GM18505 (cell line): ENCODE measurements around the gene CC2D1A.
"Not testable (repeated sequence)": the region's sequence is repeated elsewhere in the genome, so short reads cannot be mapped to it uniquely, and the experiment has no call there.

Experiments
- ATAC-seq: cut with Tn5 transposase; IDR thresholded peaks from one replicate; pipeline ENCODE4 v1.9.1; 2021; ENCODE audit not compliant: unreplicated experiment
- POLR2A ChIP-seq: IDR thresholded peaks from 4 replicates; pipeline ENCODE4 v1.6.1; 2011; ENCODE audit warnings: borderline replicate concordance; ENCODE audit not compliant: insufficient read depth, insufficient read length; ENCODE audit errors: extremely low read depth

The CC2D1A gene

DNA sequence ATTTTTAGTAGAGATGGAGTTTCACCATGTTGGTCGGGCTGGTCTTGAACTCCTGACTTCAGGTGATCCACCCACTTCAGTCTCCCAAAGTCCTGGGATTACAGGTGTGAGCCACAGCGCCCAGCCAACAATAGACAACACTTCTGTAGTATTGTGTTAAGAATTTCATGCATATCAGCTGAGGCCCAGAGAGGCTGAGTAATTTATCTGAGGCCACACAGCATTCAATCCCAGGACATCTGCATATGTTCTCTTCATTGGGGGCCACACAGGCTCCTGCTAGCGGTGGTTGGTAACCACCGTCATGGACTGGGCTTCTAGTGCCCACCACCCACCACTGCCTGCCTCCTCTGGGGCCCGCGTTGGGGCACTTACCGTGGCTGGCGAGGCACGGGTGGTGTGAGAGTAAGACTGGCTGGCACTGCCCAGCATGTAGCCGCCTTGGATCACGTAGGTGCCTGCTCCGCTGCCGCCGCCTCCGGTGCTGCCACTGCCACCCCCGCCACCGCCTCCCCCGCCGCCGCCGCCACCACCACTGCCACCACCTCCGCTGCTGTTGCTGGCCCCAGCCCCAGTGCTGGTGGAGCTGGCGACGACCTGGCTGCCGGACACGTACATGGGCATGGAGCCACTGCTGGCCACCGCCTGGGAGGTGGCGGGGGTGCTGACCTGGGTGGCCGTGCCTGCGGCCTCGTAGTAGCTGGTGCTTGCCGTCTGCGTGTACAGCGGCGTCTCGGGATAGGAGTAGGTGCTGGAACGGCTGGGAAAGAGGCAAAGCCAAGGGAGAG lies 66.6 kb downstream of the CC2D1A start:
- no peak for TF ChIP-seq POLR2A
- no peak for ATAC-seq

DNA sequence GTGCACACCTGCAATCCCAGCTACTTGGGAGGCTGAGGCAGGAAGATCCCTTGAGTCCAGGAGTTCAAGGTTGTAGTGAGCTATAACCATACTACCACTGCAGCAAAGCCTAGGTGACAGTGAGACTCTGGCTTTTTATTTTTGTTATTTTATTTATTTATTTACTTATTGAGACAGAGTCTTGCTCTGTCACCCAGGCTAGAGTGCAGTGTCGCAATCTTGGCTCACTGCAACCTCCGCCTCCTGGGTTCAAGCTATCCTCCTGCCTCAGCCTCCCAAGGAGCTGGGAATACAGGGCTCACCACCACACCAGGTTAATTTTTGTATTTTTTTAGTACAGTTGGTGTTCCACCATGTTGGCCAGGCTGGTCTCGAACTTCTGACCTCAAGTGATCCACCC lies 67.5 kb downstream of the CC2D1A start:
- not testable (repeated sequence) for ATAC-seq

DNA sequence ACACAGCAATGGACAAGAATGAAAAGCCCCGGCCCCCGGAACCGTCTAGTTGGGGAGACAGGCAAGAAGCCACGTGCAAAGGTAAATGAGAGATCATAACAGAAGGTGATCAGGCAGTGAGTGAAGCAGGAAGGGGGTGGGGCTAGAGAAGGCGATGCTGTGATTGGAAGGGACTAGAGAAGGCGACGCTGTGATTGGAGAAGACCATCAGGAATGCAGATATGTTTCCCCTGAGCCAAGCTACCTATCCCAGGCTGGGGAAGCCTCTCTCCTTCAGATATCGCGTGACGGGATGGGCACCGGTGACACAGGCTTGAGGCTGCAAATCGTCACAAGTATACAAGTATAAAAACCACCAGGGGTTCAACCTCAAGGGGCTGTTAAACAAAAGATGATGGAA lies 68.1 kb downstream of the CC2D1A start:
- ATAC-seq = no peak
- TF ChIP-seq POLR2A = no peak

DNA sequence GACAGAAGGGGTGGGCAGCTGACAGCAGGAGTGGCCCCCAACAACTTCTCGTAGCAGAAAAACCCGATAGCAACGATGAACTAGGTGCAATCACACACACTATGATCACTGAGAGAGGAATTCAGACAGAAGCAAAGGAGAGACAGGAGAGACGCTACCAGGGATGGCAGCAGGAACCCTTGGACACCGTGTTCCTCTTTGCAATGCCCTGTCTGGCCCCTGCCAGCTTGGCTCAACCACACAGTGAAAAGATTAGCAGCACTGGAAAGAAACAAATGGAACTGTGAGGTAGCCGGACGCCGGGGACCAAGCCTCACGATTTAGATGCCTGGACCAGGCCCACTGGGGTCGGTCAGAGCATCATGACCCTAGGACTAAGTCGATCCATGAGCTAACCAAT lies 69.9 kb downstream of the CC2D1A start:
- no peak for ATAC-seq
- no peak for TF ChIP-seq POLR2A

DNA sequence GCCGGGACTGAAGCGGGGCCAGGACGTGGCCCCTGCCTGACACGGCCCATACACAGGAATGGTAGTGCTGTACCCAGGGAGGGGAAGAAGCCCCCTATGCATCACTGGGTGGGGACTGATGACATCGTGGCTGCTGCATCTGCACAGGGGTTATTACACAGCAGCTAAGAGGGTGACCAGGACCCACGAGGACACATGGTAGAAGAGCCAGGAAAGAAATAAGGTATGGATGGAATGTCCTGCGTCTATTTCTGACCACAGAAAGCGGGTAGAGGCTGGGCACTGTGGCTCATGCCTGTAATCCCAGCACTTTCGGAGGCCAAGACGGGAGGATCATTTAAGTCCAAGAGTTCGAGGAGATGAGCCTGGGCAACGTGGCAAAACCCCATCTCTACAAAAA lies 70.4 kb downstream of the CC2D1A start:
- no peak for TF ChIP-seq POLR2A
- ATAC-seq = no peak

DNA sequence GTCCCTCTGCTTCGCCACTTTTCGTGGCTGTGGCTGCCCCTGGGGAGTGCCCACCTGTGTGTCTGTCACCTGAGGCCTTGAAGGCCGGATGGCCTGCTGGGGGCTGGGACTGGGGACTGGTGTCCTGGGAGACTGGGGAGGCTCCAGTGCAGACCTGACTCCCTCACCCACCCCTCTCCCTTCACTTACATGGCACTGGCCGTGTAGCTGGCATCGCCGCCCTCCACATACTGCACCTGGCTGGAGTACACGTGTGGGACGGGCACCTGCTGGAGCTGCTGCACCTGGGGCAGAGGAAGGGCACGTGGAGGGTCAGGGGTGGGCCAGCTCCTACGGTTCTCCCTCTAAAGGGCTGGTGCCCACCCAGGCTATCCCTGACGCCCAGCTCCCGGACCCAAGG lies 71.8 kb downstream of the CC2D1A start:
- TF ChIP-seq POLR2A = no peak

DNA sequence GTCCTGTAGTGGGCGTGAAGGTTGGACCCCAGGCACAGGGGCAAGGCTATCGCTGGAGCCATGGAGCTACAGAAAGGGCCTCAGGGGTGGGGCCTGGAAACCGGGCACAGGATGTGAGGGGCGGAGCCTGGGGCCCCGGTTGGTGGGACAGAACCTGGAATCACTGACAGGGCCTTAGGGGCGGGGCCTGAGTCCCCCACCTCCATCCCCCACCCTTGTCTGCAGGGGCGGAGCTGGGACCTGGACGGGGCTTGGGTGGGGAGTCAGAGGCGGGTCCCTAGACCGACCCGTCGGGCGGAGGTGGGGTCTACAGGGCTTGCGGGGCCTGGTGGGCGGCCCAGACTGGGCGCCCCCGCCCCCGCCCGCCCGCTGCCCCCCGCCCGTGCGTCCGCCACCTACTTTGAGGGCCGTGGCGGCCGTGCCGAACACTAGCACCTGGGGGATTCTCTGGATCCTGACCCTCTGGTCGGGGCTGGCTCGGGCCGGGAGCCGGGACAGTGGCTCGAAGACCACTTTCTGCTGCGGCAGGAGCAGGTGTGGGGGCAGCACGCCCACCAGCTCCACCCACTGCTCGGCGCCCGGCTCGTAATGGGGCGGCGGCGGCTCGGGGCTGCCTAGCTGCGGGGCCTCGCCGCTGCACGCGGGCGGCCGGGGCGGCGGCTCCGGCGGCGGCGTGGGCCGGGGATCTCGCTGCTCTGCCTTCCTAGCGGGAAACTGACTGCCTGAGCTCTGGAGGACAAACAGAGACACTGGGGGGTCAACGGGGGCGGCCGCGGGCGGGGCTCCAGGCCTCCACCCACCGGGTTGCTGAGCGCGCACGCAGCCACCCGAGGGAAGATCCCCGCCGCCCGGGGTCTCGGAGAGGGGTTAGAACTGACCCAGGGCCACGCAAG lies 72.6 kb downstream of the CC2D1A start:
- no peak for ATAC-seq
- TF ChIP-seq POLR2A = no peak

More for the DNA sequence above, 71.8 kb downstream of the CC2D1A start:
- ATAC-seq = no peak

DNA sequence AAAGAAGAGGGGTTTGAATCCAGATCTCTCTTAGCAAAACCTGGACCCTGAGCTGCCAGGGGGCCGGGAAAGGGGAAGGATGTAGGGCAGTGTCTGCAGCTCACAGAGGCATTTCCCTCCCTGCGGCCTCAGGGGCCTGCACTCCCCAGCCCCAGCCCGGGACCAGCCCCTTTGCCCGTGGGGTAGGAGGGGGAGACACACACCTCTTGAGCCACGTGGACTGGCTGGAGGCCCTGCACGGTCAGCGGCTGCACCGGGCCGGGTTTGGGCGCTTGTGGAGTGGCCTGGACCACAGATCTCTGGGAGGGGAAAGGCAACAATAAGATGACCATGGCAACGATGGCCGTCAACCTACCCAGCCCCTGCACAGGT lies 73.2 kb downstream of the CC2D1A start:
- TF ChIP-seq POLR2A = no peak
- ATAC-seq = no peak

DNA sequence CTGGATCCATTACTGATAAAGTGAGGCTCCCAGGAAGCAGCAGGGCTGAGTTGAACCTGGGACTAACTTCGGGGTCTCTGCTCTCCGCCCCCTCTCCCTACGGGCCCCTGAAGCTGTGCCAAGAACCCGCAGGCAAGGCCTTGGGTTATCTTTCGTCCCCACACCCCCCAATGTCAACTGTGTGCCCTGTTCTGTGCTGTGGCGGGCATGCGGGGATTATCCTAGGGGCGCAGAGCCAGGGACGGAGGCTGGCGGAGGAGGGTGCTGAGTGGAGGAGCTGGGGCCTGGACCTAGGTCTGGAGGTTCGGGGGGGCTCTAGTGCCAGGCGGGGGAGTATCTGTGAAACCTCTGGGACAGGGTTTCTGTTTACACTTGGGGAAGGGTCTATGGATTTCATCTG lies 73.7 kb downstream of the CC2D1A start:
- ATAC-seq = no peak
- TF ChIP-seq POLR2A = no peak

DNA sequence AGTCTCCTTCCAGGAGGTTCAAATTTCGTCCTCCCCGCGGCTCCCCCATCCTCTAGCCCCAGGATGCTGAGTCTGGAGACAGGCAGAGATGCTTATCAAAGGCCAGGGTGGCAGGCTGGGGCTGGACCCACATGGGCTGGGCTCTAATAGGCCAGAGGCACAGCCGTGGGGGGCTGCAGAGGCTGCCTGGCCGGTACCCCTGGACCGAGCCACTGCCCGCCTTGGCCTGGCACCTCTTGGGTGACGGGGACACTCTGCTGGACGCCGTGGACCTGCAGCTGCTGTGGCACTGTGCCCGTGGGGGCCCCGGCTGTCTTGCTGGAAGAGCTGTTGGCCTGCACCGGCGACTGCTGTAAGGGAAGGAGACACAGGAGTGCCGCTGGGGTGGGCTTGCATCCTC lies 74.3 kb downstream of the CC2D1A start:
- no peak for ATAC-seq
- no peak for TF ChIP-seq POLR2A
